Fibroblast of skin of scalp (primary cell): ENCODE measurements around the gene TRABD2B.

Source experiments
- DNase-seq: peaks from one replicate; pipeline ENCODE4 v3.0.0-alpha.2; 2013

The TRABD2B gene

GRCh38 chr1:47791879-47792608, 205.1 kb downstream of the TRABD2B start:
- DNase-seq, result peak; percentile 17

GRCh38 chr1:47788761-47789160, 208.4 kb downstream of the TRABD2B start:
- DNase-seq, result no peak

- no peak for DNase-seq
Measured at GRCh38 chr1:47787560-47787959, 209.6 kb downstream of the TRABD2B start.

GRCh38 chr1:47786316-47786715, 210.9 kb downstream of the TRABD2B start:
- DNase-seq, result no peak

GRCh38 chr1:47785561-47786271, 211.5 kb downstream of the TRABD2B start:
- peak; percentile 11 for DNase-seq

GRCh38 chr1:47785118-47785517, 212.1 kb downstream of the TRABD2B start:
- DNase-seq, result no peak

GRCh38 chr1:47784497-47784822, 212.7 kb downstream of the TRABD2B start:
- DNase-seq, result no peak

- no peak for DNase-seq
Measured at GRCh38 chr1:47783638-47784496, 213.3 kb downstream of the TRABD2B start.

GRCh38 chr1:47782414-47783166, 214.6 kb downstream of the TRABD2B start:
- DNase-seq, result peak; percentile 59

GRCh38 chr1:47781171-47781959, 215.8 kb downstream of the TRABD2B start:
- DNase-seq, result no peak

GRCh38 chr1:47780469-47780995, 216.7 kb downstream of the TRABD2B start:
- DNase-seq, result no peak

- DNase-seq, result no peak
Measured at GRCh38 chr1:47779613-47780012, 217.6 kb downstream of the TRABD2B start.

GRCh38 chr1:47778280-47778679, 218.9 kb downstream of the TRABD2B start:
- no peak for DNase-seq

- no peak for DNase-seq
Measured at GRCh38 chr1:47777322-47777721, 219.9 kb downstream of the TRABD2B start.

GRCh38 chr1:47776667-47777131, 220.5 kb downstream of the TRABD2B start:
- no peak for DNase-seq

- no peak for DNase-seq
Measured at GRCh38 chr1:47774986-47775834, 222.0 kb downstream of the TRABD2B start.

- no peak for DNase-seq
Measured at GRCh38 chr1:47772960-47773682, 224.1 kb downstream of the TRABD2B start.

GRCh38 chr1:47772281-47772680, 224.9 kb downstream of the TRABD2B start:
- no peak for DNase-seq

- DNase-seq, result no peak
Measured at GRCh38 chr1:47771751-47772150, 225.4 kb downstream of the TRABD2B start.

GRCh38 chr1:47769983-47770382, 227.2 kb downstream of the TRABD2B start:
- DNase-seq, result no peak
